ENCODE data around the gene GAS2. TPM values are rescaled to one million over a fixed set of nuclear protein-coding genes. Genes with fewer than 3 reads are reported as not detected.

Gene GAS2
- polyA plus RNA-seq, 1 donor from 2014 or later: 3.4 TPM

- Mint-ChIP-seq H3K9me3 (no peaks in the 10 kb centered on the region), H3K27ac (no peak overlapping the region), H3K4me1 (no peaks in the 10 kb centered on the region), H3K4me3 (no peak overlapping the region), H3K36me3 (no peaks in the 10 kb centered on the region), H3K27me3 (no peaks in the 10 kb centered on the region)
Measured at GRCh38 chr11:22728600-22729389, 62.4 kb downstream of the GAS2 start.

GRCh38 chr11:22730319-22730718 is 63.9 kb downstream of the GAS2 start:
- H3K4me3 Mint-ChIP-seq: no peak overlapping the region
- H3K9me3 Mint-ChIP-seq: no peaks in the 10 kb centered on the region

GRCh38 chr11:22732588-22732987 is 66.2 kb downstream of the GAS2 start:
- no peaks in the 10 kb centered on the region for H3K36me3 Mint-ChIP-seq
- no peaks in the 10 kb centered on the region for H3K4me1 Mint-ChIP-seq
- H3K27me3 Mint-ChIP-seq: no peaks in the 10 kb centered on the region
- no peak overlapping the region for H3K27ac Mint-ChIP-seq
- no peak overlapping the region for H3K4me3 Mint-ChIP-seq
- H3K9me3 Mint-ChIP-seq: no peaks in the 10 kb centered on the region

More at GRCh38 chr11:22730319-22730718, 63.9 kb downstream of the GAS2 start:
- H3K36me3 Mint-ChIP-seq: no peaks in the 10 kb centered on the region
- H3K4me1 Mint-ChIP-seq: no peaks in the 10 kb centered on the region
- no peak overlapping the region for H3K27ac Mint-ChIP-seq
- H3K27me3 Mint-ChIP-seq: no peaks in the 10 kb centered on the region

- Mint-ChIP-seq H3K36me3 (no peaks in the 10 kb centered on the region), H3K4me1 (no peaks in the 10 kb centered on the region), H3K27me3 (no peaks in the 10 kb centered on the region), H3K4me3 (no peak overlapping the region), H3K27ac (no peak overlapping the region), H3K9me3 (no peaks in the 10 kb centered on the region)
Measured at GRCh38 chr11:22733475-22734248, 67.3 kb downstream of the GAS2 start.

GRCh38 chr11:22734628-22735345 is 68.4 kb downstream of the GAS2 start:
- Mint-ChIP-seq H3K4me3 (no peak overlapping the region), H3K9me3 (no peaks in the 10 kb centered on the region), H3K27me3 (no peaks in the 10 kb centered on the region), H3K4me1 (no peaks in the 10 kb centered on the region), H3K27ac (no peak overlapping the region), H3K36me3 (no peaks in the 10 kb centered on the region)

- H3K4me3 Mint-ChIP-seq: no peak overlapping the region
- no peaks in the 10 kb centered on the region for H3K4me1 Mint-ChIP-seq
- H3K27ac Mint-ChIP-seq: no peak overlapping the region
- peaks cover 2% of the 10 kb centered on the region for H3K27me3 Mint-ChIP-seq
- no peaks in the 10 kb centered on the region for H3K36me3 Mint-ChIP-seq
- H3K9me3 Mint-ChIP-seq: peaks cover 0 to 2% (median 0%) of the 10 kb centered on the region in 3 donors
Measured at GRCh38 chr11:22742157-22742613, 75.8 kb downstream of the GAS2 start.

GRCh38 chr11:22749536-22749935 is 83.1 kb downstream of the GAS2 start:
- Mint-ChIP-seq H3K27ac (no peak overlapping the region), H3K27me3 (peaks cover 2% of the 10 kb centered on the region), H3K4me1 (no peaks in the 10 kb centered on the region), H3K4me3 (no peak overlapping the region), H3K36me3 (no peaks in the 10 kb centered on the region), H3K9me3 (no peaks in the 10 kb centered on the region)

- Mint-ChIP-seq H3K9me3 (no peaks in the 10 kb centered on the region), H3K36me3 (no peaks in the 10 kb centered on the region), H3K27ac (no peak overlapping the region), H3K27me3 (no peaks in the 10 kb centered on the region), H3K4me3 (no peak overlapping the region), H3K4me1 (no peaks in the 10 kb centered on the region)
Measured at GRCh38 chr11:22752908-22753310, 86.5 kb downstream of the GAS2 start.

- no peak overlapping the region for H3K4me3 Mint-ChIP-seq
- H3K27me3 Mint-ChIP-seq: no peaks in the 10 kb centered on the region
- H3K9me3 Mint-ChIP-seq: no peaks in the 10 kb centered on the region
- H3K36me3 Mint-ChIP-seq: no peaks in the 10 kb centered on the region
- H3K27ac Mint-ChIP-seq: no peak overlapping the region
- no peaks in the 10 kb centered on the region for H3K4me1 Mint-ChIP-seq
Measured at GRCh38 chr11:22753416-22753815, 87.0 kb downstream of the GAS2 start.

GRCh38 chr11:22761066-22761465 is 94.7 kb downstream of the GAS2 start:
- Mint-ChIP-seq H3K27me3 (peaks cover 2% of the 10 kb centered on the region), H3K36me3 (peaks cover 3% of the 10 kb centered on the region), H3K4me3 (no peak overlapping the region), H3K9me3 (no peaks in the 10 kb centered on the region), H3K27ac (no peak overlapping the region), H3K4me1 (no peaks in the 10 kb centered on the region)

- no peak overlapping the region for H3K4me3 Mint-ChIP-seq
- H3K27me3 Mint-ChIP-seq: peaks cover 2% of the 10 kb centered on the region
- H3K4me1 Mint-ChIP-seq: no peaks in the 10 kb centered on the region
- H3K9me3 Mint-ChIP-seq: no peaks in the 10 kb centered on the region
- no peak overlapping the region for H3K27ac Mint-ChIP-seq
- peaks cover 3% of the 10 kb centered on the region for H3K36me3 Mint-ChIP-seq
Measured at GRCh38 chr11:22763166-22763565, 96.8 kb downstream of the GAS2 start.

- Mint-ChIP-seq H3K9me3 (no peaks in the 10 kb centered on the region), H3K27ac (no peak overlapping the region), H3K4me3 (no peak overlapping the region), H3K4me1 (no peaks in the 10 kb centered on the region), H3K27me3 (peaks cover 2% of the 10 kb centered on the region), H3K36me3 (peaks cover 3% of the 10 kb centered on the region)
Measured at GRCh38 chr11:22764735-22765134, 98.3 kb downstream of the GAS2 start.

- Mint-ChIP-seq H3K27me3 (no peaks in the 10 kb centered on the region), H3K36me3 (no peaks in the 10 kb centered on the region), H3K4me1 (no peaks in the 10 kb centered on the region), H3K9me3 (no peaks in the 10 kb centered on the region), H3K4me3 (no peak overlapping the region), H3K27ac (no peak overlapping the region)
Measured at GRCh38 chr11:22768281-22768680, 101.9 kb downstream of the GAS2 start.

- Mint-ChIP-seq H3K4me3 (no peak overlapping the region), H3K27ac (no peak overlapping the region), H3K36me3 (no peaks in the 10 kb centered on the region), H3K27me3 (no peaks in the 10 kb centered on the region), H3K9me3 (no peaks in the 10 kb centered on the region), H3K4me1 (no peaks in the 10 kb centered on the region)
Measured at GRCh38 chr11:22769081-22769480, 102.7 kb downstream of the GAS2 start.

GRCh38 chr11:22774716-22775115 is 108.3 kb downstream of the GAS2 start:
- no peak overlapping the region for H3K4me3 Mint-ChIP-seq
- no peak overlapping the region for H3K27ac Mint-ChIP-seq
- no peaks in the 10 kb centered on the region for H3K27me3 Mint-ChIP-seq
- no peaks in the 10 kb centered on the region for H3K36me3 Mint-ChIP-seq
- H3K9me3 Mint-ChIP-seq: no peaks in the 10 kb centered on the region
- no peaks in the 10 kb centered on the region for H3K4me1 Mint-ChIP-seq
